ENCODE results near the gene SNAP91.

GRCh38 chr6:83589076-83589475 lies 119.8 kb downstream of the SNAP91 start:
- TF ChIP-seq CTCF (IDR thresholded peaks at IDR 0.05): no peak
- no peak for TF ChIP-seq POLR2A (IDR thresholded peaks at IDR 0.05)

Measured in right lobe of liver (tissue), 4 donors.